Measurements from ENCODE around the gene DTX4.

Gene DTX4

GRCh38 chr11:59142530-59143507 is 29.1 kb upstream of the DTX4 start, which contains the start of gene FAM111A:
FAM111A (plus strand) TSS chr11:59142856; CDS start chr11:59148873, 6,017 bp downstream.
- POLR2A ChIA-PET: interaction anchor here (0.9 to 1.4 kb wide), 2 partner anchors 15 to 565 kb away, joined by 3 read pairs; no protein-coding TSS in a partner anchor
- CTCF ChIA-PET: interaction anchor here (0.7 to 1.6 kb wide), 2 partner anchors 15 to 820 kb away, joined by 3 to 7 read pairs; no protein-coding TSS in a partner anchor
- no peak for DNase-seq (ENCODE audit: extremely low spot score)
- TF ChIP-seq HDGF (IDR thresholded peaks at IDR 0.05; ENCODE audit: borderline replicate concordance) (no peak), NFRKB (IDR thresholded peaks at IDR 0.05) (no peak), ZNF384 (IDR thresholded peaks at IDR 0.05) (no peak), CTBP1 (IDR thresholded peaks at IDR 0.05; ENCODE audit: borderline replicate concordance) (no peak), BHLHE40 (IDR thresholded peaks at IDR 0.05; ENCODE audit: borderline replicate concordance) (no peak), TARDBP (IDR thresholded peaks at IDR 0.05) (no peak), PKNOX1 (IDR thresholded peaks at IDR 0.05) (no peak), SUZ12 (IDR thresholded peaks at IDR 0.05) (no peak), FOXM1 (IDR thresholded peaks at IDR 0.05; ENCODE audit: borderline replicate concordance) (no peak), ELF4 (IDR thresholded peaks at IDR 0.05) (no peak), LEF1 (IDR thresholded peaks at IDR 0.05; ENCODE audit: borderline replicate concordance) (no peak), L3MBTL2 (conservative IDR thresholded peaks at IDR 0.05) (no peak)

- POLR2A ChIA-PET: no interaction called here
- no peak for DNase-seq (ENCODE audit: extremely low spot score)
- no peak for TF ChIP-seq LEF1 (IDR thresholded peaks at IDR 0.05; ENCODE audit: borderline replicate concordance)
- no peak for TF ChIP-seq ARNT (IDR thresholded peaks at IDR 0.05)
- no peak for TF ChIP-seq HDGF (IDR thresholded peaks at IDR 0.05; ENCODE audit: borderline replicate concordance)
- TF ChIP-seq TARDBP (IDR thresholded peaks at IDR 0.05): no peak
- TF ChIP-seq ZNF384 (IDR thresholded peaks at IDR 0.05): no peak
- no peak for TF ChIP-seq FOXA1 (IDR thresholded peaks at IDR 0.05)
- no peak for TF ChIP-seq FOXK2 (IDR thresholded peaks at IDR 0.05)
- no peak for TF ChIP-seq L3MBTL2 (conservative IDR thresholded peaks at IDR 0.05)
- no peak for TF ChIP-seq SUZ12 (IDR thresholded peaks at IDR 0.05)
- TF ChIP-seq CTBP1 (IDR thresholded peaks at IDR 0.05; ENCODE audit: borderline replicate concordance): no peak
- TF ChIP-seq SP1 (IDR thresholded peaks at IDR 0.05): no peak
- TF ChIP-seq NFRKB (IDR thresholded peaks at IDR 0.05): no peak
- TF ChIP-seq BHLHE40 (IDR thresholded peaks at IDR 0.05; ENCODE audit: borderline replicate concordance): no peak
- no peak for TF ChIP-seq FOXM1 (IDR thresholded peaks at IDR 0.05; ENCODE audit: borderline replicate concordance)
- no peak for TF ChIP-seq ELF4 (IDR thresholded peaks at IDR 0.05)
- TF ChIP-seq PKNOX1 (IDR thresholded peaks at IDR 0.05): no peak
- CTCF ChIA-PET: interaction anchor here (1.0 kb wide), 1 partner anchor 14 kb away, joined by 4 read pairs; no protein-coding TSS in a partner anchor
These were observed 27.8 kb upstream of the DTX4 start for GRCh38 chr11:59144096-59144495.

- ChIA-PET POLR2A (no interaction called here), CTCF (interaction anchor here (1.0 kb wide), 1 partner anchor 13 kb away, joined by 4 read pairs; no protein-coding TSS in a partner anchor)
- TF ChIP-seq L3MBTL2 (conservative IDR thresholded peaks at IDR 0.05): no peak
- TF ChIP-seq BHLHE40 (IDR thresholded peaks at IDR 0.05; ENCODE audit: borderline replicate concordance): no peak
- no peak for TF ChIP-seq PKNOX1 (IDR thresholded peaks at IDR 0.05)
- no peak for TF ChIP-seq ELF4 (IDR thresholded peaks at IDR 0.05)
- TF ChIP-seq HDGF (IDR thresholded peaks at IDR 0.05; ENCODE audit: borderline replicate concordance): no peak
- no peak for TF ChIP-seq NFRKB (IDR thresholded peaks at IDR 0.05)
- no peak for DNase-seq (ENCODE audit: extremely low spot score)
These were observed 27.2 kb upstream of the DTX4 start for GRCh38 chr11:59144579-59145345.

- ChIA-PET POLR2A (no interaction called here), CTCF (no interaction called here)
- TF ChIP-seq L3MBTL2 (conservative IDR thresholded peaks at IDR 0.05): no peak
- TF ChIP-seq TARDBP (IDR thresholded peaks at IDR 0.05): no peak
- TF ChIP-seq CTBP1 (IDR thresholded peaks at IDR 0.05; ENCODE audit: borderline replicate concordance): no peak
- DNase-seq (ENCODE audit: extremely low spot score): no peak
These were observed 26.4 kb upstream of the DTX4 start for GRCh38 chr11:59145534-59145933.

GRCh38 chr11:59151761-59152160 is 20.2 kb upstream of the DTX4 start:
- ChIA-PET CTCF (no interaction called here), POLR2A (no interaction called here)
- TF ChIP-seq SP1 (IDR thresholded peaks at IDR 0.05): no peak
- TF ChIP-seq FOXK2 (IDR thresholded peaks at IDR 0.05): no peak
- TF ChIP-seq FOXM1 (IDR thresholded peaks at IDR 0.05; ENCODE audit: borderline replicate concordance): no peak
- TF ChIP-seq PKNOX1 (IDR thresholded peaks at IDR 0.05): no peak
- TF ChIP-seq CTBP1 (IDR thresholded peaks at IDR 0.05; ENCODE audit: borderline replicate concordance): no peak
- TF ChIP-seq ELF4 (IDR thresholded peaks at IDR 0.05): no peak
- TF ChIP-seq BHLHE40 (IDR thresholded peaks at IDR 0.05; ENCODE audit: borderline replicate concordance): no peak
- TF ChIP-seq ARNT (IDR thresholded peaks at IDR 0.05): no peak
- no peak for TF ChIP-seq ZNF384 (IDR thresholded peaks at IDR 0.05)
- no peak for TF ChIP-seq FOXA1 (IDR thresholded peaks at IDR 0.05)
- no peak for TF ChIP-seq NFRKB (IDR thresholded peaks at IDR 0.05)
- no peak for TF ChIP-seq L3MBTL2 (conservative IDR thresholded peaks at IDR 0.05)
- no peak for TF ChIP-seq HDGF (IDR thresholded peaks at IDR 0.05; ENCODE audit: borderline replicate concordance)
- no peak for TF ChIP-seq TARDBP (IDR thresholded peaks at IDR 0.05)
- no peak for TF ChIP-seq LEF1 (IDR thresholded peaks at IDR 0.05; ENCODE audit: borderline replicate concordance)
- no peak for TF ChIP-seq SUZ12 (IDR thresholded peaks at IDR 0.05)
- DNase-seq (ENCODE audit: extremely low spot score): no peak
